ENCODE measurements around the gene SAMD13.

The SAMD13 gene

GRCh38 chr1:84299536-84300170, 1.9 kb upstream of the SAMD13 start:
- H3K4me3 ChIP-seq (ENCODE audit: low read depth, low read length), result peak overlapping the region; percentile 88

GRCh38 chr1:84300501-84300900, 1.0 kb upstream of the SAMD13 start:
- no peak for DNase-seq (ENCODE audit: low read depth)
- no peak overlapping the region for H3K4me3 ChIP-seq (ENCODE audit: low read depth, low read length)
- in situ Hi-C loops (cut with HindIII; ENCODE audit: low sequenced_read_pairs), result no loop called here
- no peak for TF ChIP-seq CTCF (IDR thresholded peaks at IDR 0.05; ENCODE audit: low read depth, low read length, missing control alignments)

More at GRCh38 chr1:84299536-84300170, 1.9 kb upstream of the SAMD13 start:
- in situ Hi-C loops (cut with HindIII; ENCODE audit: low sequenced_read_pairs), result no loop called here
- no peak for DNase-seq (ENCODE audit: low read depth)
- no peak for TF ChIP-seq CTCF (IDR thresholded peaks at IDR 0.05; ENCODE audit: low read depth, low read length, missing control alignments)

GRCh38 chr1:84301785-84302385, 377 bp downstream of the SAMD13 start:
- TF ChIP-seq CTCF (IDR thresholded peaks at IDR 0.05; ENCODE audit: low read depth, low read length, missing control alignments), result no peak
- in situ Hi-C loops (cut with HindIII; ENCODE audit: low sequenced_read_pairs), result no loop called here
- no peak for DNase-seq (ENCODE audit: low read depth)
- peak overlapping the region; percentile 32 for H3K4me3 ChIP-seq (ENCODE audit: low read depth, low read length)

- in situ Hi-C loops (cut with HindIII; ENCODE audit: low sequenced_read_pairs), result no loop called here
- TF ChIP-seq CTCF (IDR thresholded peaks at IDR 0.05; ENCODE audit: low read depth, low read length, missing control alignments), result no peak
- H3K4me3 ChIP-seq (ENCODE audit: low read depth, low read length), result peak overlapping the region; percentile 32
- no peak for DNase-seq (ENCODE audit: low read depth)
Observed at GRCh38 chr1:84303314-84303830, 1.9 kb downstream of the SAMD13 start.

GRCh38 chr1:84307398-84307797, 5.9 kb downstream of the SAMD13 start:
- in situ Hi-C loops (cut with HindIII; ENCODE audit: low sequenced_read_pairs), result no loop called here
- H3K4me3 ChIP-seq (ENCODE audit: low read depth, low read length), result no peak overlapping the region
- no peak for TF ChIP-seq CTCF (IDR thresholded peaks at IDR 0.05; ENCODE audit: low read depth, low read length, missing control alignments)
- DNase-seq (ENCODE audit: low read depth), result no peak

GRCh38 chr1:84311296-84311695, 9.8 kb downstream of the SAMD13 start:
- DNase-seq (ENCODE audit: low read depth), result no peak
- H3K4me3 ChIP-seq (ENCODE audit: low read depth, low read length), result no peak overlapping the region
- TF ChIP-seq CTCF (IDR thresholded peaks at IDR 0.05; ENCODE audit: low read depth, low read length, missing control alignments), result no peak
- in situ Hi-C loops (cut with HindIII; ENCODE audit: low sequenced_read_pairs), result no loop called here
